Smooth muscle cell (in vitro differentiated cells): ENCODE data around the gene MACROD2. TPM values are rescaled to one million over a fixed set of nuclear protein-coding genes. Genes with fewer than 3 reads are reported as not detected.

Source experiments
- DNase-seq: peaks from one replicate; lab custom pipeline; 2025; ENCODE audit not compliant: unreplicated experiment; lab: John Stamatoyannopoulos, UW
- H2AFZ ChIP-seq: fragments of 200-600 bp; sonication (generic); 2 replicates; pipeline ENCODE4 v1.6.0; 2016; ENCODE audit warnings: antibody characterized with exemption, low read depth, mild to moderate bottlenecking
- H3F3A ChIP-seq: fragments of 200-600 bp; sonication (generic); 2 replicates; pipeline ENCODE4 v1.6.0; 2017; ENCODE audit warnings: antibody characterized with exemption, low read depth
- H3K27ac ChIP-seq: fragments of 200-600 bp; sonication (generic); 2 replicates; pipeline ENCODE4 v1.5.1; 2016; ENCODE audit warnings: low read depth, mild to moderate bottlenecking
- H3K27me3 ChIP-seq: fragments of 200-600 bp; sonication (generic); 2 replicates; pipeline ENCODE4 v1.6.1; 2016; ENCODE audit warnings: low read depth, mild to moderate bottlenecking
- H3K36me3 ChIP-seq: fragments of 200-600 bp; sonication (generic); 2 replicates; pipeline ENCODE4 v1.5.1; 2016; ENCODE audit warnings: low read depth
- H3K4me1 ChIP-seq: fragments of 200-600 bp; sonication (generic); 2 replicates; pipeline ENCODE4 v1.5.1; 2016; ENCODE audit warnings: low read depth
- H3K4me2 ChIP-seq: fragments of 200-600 bp; sonication (generic); 2 replicates; pipeline ENCODE4 v1.6.0; 2016; ENCODE audit warnings: mild to moderate bottlenecking
- H3K4me3 ChIP-seq: fragments of 200-600 bp; sonication (generic); 2 replicates; pipeline ENCODE4 v1.5.1; 2016; ENCODE audit warnings: mild to moderate bottlenecking
- H3K79me2 ChIP-seq: fragments of 200-600 bp; sonication (generic); 2 replicates; pipeline ENCODE4 v1.6.0; 2016; ENCODE audit warnings: low read depth, mild to moderate bottlenecking
- H3K9ac ChIP-seq: fragments of 200-600 bp; sonication (generic); 2 replicates; pipeline ENCODE4 v1.6.0; 2016; ENCODE audit warnings: low read depth
- H3K9me3 ChIP-seq: fragments of 200-600 bp; sonication (generic); replicated peaks from 2 replicates; pipeline ENCODE4 v1.5.1; 2016; ENCODE audit warnings: low read depth
- H4K20me1 ChIP-seq: fragments of 200-600 bp; sonication (generic); 2 replicates; pipeline ENCODE4 v1.6.0; 2016; ENCODE audit warnings: low read depth
- CTCF ChIP-seq: fragments of 200-600 bp; sonication (generic); IDR thresholded peaks from 2 replicates; pipeline ENCODE4 v1.5.1; 2017; ENCODE audit warnings: borderline replicate concordance, mild to moderate bottlenecking, antibody characterized with exemption; ENCODE audit not compliant: insufficient read depth, poor library complexity, severe bottlenecking
- WGBS: methylation state at CpG from one replicate; pipeline ENCODE4 v1.1.7; 2016; ENCODE audit warnings: low lambda C conversion rate; 5-methylcytosine and 5-hydroxymethylcytosine counted together
- polyA plus RNA-seq: library from polyadenylated mRNA; unstranded; fragments of >200 nt; fragmentation: Nextera tagmentation; extraction: Ambion mirVana; gene quantifications from 2 replicates; pipeline ENCODE4 v1.2.1, GENCODE V29; 2016
- total RNA-seq: library from RNA; depleted of rRNA; stranded (reverse); fragments of >200 nt; gene quantifications from 2 replicates; pipeline ENCODE4 v1.2.3, GENCODE V29; 2014

Gene MACROD2
- total and polyA plus RNA-seq, 2 experiments from 2014 or later, result 0.04 to 0.32 TPM

- Histone ChIP-seq H3F3A (no peaks in the 10 kb centered on the region), H3K4me2 (no peak overlapping the region), H3K9ac (no peak overlapping the region), H3K27ac (no peak overlapping the region), H2AFZ (no peak overlapping the region), H3K9me3 (no peaks in the 10 kb centered on the region), H3K27me3 (no peaks in the 10 kb centered on the region), H4K20me1 (no peaks in the 10 kb centered on the region), H3K4me1 (no peaks in the 10 kb centered on the region), H3K4me3 (no peak overlapping the region), H3K36me3 (no peaks in the 10 kb centered on the region), H3K79me2 (no peaks in the 10 kb centered on the region)
- WGBS, result 87% methylated on average over 2 of the region's 2 CpGs
- no peak for DNase-seq
- no peak for TF ChIP-seq CTCF
Observed at GRCh38 chr20:14193885-14194284, 198.6 kb downstream of the MACROD2 start.

GRCh38 chr20:14197097-14197496 is 201.8 kb downstream of the MACROD2 start:
- TF ChIP-seq CTCF, result no peak
- Histone ChIP-seq H3K27ac (peak overlapping the region; percentile 1), H3K79me2 (no peaks in the 10 kb centered on the region), H3K4me1 (no peaks in the 10 kb centered on the region), H3K4me3 (no peak overlapping the region), H3K27me3 (no peaks in the 10 kb centered on the region), H4K20me1 (no peaks in the 10 kb centered on the region), H3K9ac (no peak overlapping the region), H3K9me3 (no peaks in the 10 kb centered on the region), H2AFZ (no peak overlapping the region), H3F3A (no peaks in the 10 kb centered on the region), H3K4me2 (peak overlapping the region; percentile 31), H3K36me3 (no peaks in the 10 kb centered on the region)
- DNase-seq, result no peak
- WGBS, result 33% methylated on average over 1 of the region's 1 CpG

- DNase-seq, result no peak
- no peak overlapping the region for H2AFZ ChIP-seq
- no peaks in the 10 kb centered on the region for H3K4me1 ChIP-seq
- no peaks in the 10 kb centered on the region for H3K9me3 ChIP-seq
- H3K9ac ChIP-seq, result no peak overlapping the region
- H3K4me3 ChIP-seq, result no peak overlapping the region
- no peak overlapping the region for H3K4me2 ChIP-seq
- H3K36me3 ChIP-seq, result no peaks in the 10 kb centered on the region
- no peaks in the 10 kb centered on the region for H3K79me2 ChIP-seq
- H3K27me3 ChIP-seq, result no peaks in the 10 kb centered on the region
- no peaks in the 10 kb centered on the region for H3F3A ChIP-seq
- TF ChIP-seq CTCF, result no peak
- H3K27ac ChIP-seq, result no peak overlapping the region
- H4K20me1 ChIP-seq, result no peaks in the 10 kb centered on the region
- 96% methylated on average over 3 of the region's 3 CpGs for WGBS
Observed at GRCh38 chr20:14198416-14198815, 203.1 kb downstream of the MACROD2 start.

- no peak for TF ChIP-seq CTCF
- H3F3A ChIP-seq, result no peaks in the 10 kb centered on the region
- H3K9me3 ChIP-seq, result no peaks in the 10 kb centered on the region
- no peaks in the 10 kb centered on the region for H3K79me2 ChIP-seq
- no peaks in the 10 kb centered on the region for H3K4me1 ChIP-seq
- no peak overlapping the region for H2AFZ ChIP-seq
- H3K9ac ChIP-seq, result no peak overlapping the region
- H3K27ac ChIP-seq, result no peak overlapping the region
- H3K4me2 ChIP-seq, result no peak overlapping the region
- H4K20me1 ChIP-seq, result no peaks in the 10 kb centered on the region
- H3K27me3 ChIP-seq, result no peaks in the 10 kb centered on the region
- H3K4me3 ChIP-seq, result no peak overlapping the region
- 84% methylated on average over 2 of the region's 2 CpGs for WGBS
- DNase-seq, result no peak
- H3K36me3 ChIP-seq, result no peaks in the 10 kb centered on the region
Observed at GRCh38 chr20:14199111-14199510, 203.8 kb downstream of the MACROD2 start.
